ENCODE measurements around the gene L3MBTL1. TPM values are rescaled to one million over a fixed set of nuclear protein-coding genes. Genes with fewer than 3 reads are reported as not detected.

L3MBTL1 gene
- total and polyA plus RNA-seq, 2 donors (not counting 3 experiments of a cell fraction or from before 2014, with no cell fraction given) = 5.2 to 8.2 TPM

DNA sequence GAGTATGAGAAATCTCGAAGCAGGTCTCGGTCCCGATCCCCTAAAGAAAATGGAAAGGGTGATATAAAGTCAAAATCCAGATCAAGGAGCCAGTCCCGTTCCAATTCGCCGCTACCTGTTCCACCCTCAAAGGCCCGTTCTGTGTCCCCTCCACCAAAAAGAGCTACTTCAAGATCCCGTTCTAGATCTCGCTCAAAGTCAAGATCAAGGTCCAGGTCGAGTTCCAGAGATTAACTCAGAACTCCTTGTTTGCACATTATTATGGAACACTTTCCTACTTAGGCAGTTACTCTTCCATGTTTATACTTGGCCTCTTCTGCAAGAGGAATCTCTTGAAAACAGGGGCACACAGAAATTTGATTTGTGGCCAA is 46.7 kb upstream of the L3MBTL1 start:
- no peak overlapping the region for H3K4me2 ChIP-seq (ENCODE audit: insufficient read depth, low read length)
- H3K36me3 ChIP-seq (ENCODE audit: control insufficient read depth in 2 of 2, extremely low read depth in 1 of 2, insufficient read depth in 2 of 2, low read length in 2 of 2) = peaks cover 26 to 52% of the 10 kb centered on the region in 2 experiments
- no peaks in the 10 kb centered on the region for H3K9me3 ChIP-seq (replicated peaks; ENCODE audit: control insufficient read depth, insufficient read depth, low read length)
- H3K4me1 ChIP-seq (ENCODE audit: control insufficient read depth, extremely low read depth, insufficient read depth, low read length) = peaks cover 16% of the 10 kb centered on the region
- peaks cover 29% of the 10 kb centered on the region for H4K20me1 ChIP-seq (replicated peaks; ENCODE audit: control insufficient read depth, extremely low read depth, insufficient read depth, low read length)
- no peak overlapping the region for H3K27ac ChIP-seq (ENCODE audit: insufficient read depth, low read depth, low read length)
- TF ChIP-seq, protein P1, sequence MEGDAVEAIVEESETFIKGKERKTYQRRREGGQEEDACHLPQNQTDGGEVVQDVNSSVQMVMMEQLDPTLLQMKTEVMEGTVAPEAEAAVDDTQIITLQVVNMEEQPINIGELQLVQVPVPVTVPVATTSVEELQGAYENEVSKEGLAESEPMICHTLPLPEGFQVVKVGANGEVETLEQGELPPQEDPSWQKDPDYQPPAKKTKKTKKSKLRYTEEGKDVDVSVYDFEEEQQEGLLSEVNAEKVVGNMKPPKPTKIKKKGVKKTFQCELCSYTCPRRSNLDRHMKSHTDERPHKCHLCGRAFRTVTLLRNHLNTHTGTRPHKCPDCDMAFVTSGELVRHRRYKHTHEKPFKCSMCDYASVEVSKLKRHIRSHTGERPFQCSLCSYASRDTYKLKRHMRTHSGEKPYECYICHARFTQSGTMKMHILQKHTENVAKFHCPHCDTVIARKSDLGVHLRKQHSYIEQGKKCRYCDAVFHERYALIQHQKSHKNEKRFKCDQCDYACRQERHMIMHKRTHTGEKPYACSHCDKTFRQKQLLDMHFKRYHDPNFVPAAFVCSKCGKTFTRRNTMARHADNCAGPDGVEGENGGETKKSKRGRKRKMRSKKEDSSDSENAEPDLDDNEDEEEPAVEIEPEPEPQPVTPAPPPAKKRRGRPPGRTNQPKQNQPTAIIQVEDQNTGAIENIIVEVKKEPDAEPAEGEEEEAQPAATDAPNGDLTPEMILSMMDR (IDR thresholded peaks at IDR 0.05; ENCODE audit: extremely low read depth in 1 of 2, insufficient read depth in 1 of 2, low read depth in 1 of 2, low read length in 2 of 2) = no peak
- no peak for TF ChIP-seq FOS (IDR thresholded peaks at IDR 0.05; ENCODE audit: borderline replicate concordance, insufficient read depth, low read length)
- no peak overlapping the region for H3K4me3 ChIP-seq (replicated peaks in 1 of 3; ENCODE audit: insufficient read depth in 1 of 3, low read depth in 1 of 3, low read length in 3 of 3)
- CTCF ChIA-PET = interaction anchor here (1.0 kb wide), 1 partner anchor 9 kb away, joined by 4 read pairs; no protein-coding TSS in a partner anchor
- no peak overlapping the region for H3K9ac ChIP-seq (replicated peaks; ENCODE audit: extremely low read depth, insufficient read depth, low read length)
- DNase-seq (ENCODE audit: low read depth, low spot score) (no peak), FAIRE-seq (no peak)
- peaks cover 43% of the 10 kb centered on the region for H3K79me2 ChIP-seq (ENCODE audit: control insufficient read depth, insufficient read depth, low read length)
- no peaks in the 10 kb centered on the region for H3K9me1 ChIP-seq (replicated peaks; ENCODE audit: control insufficient read depth, extremely low read depth, insufficient read depth, low read length)
- dilution Hi-C loops (cut with MboI; ENCODE audit: extremely low pct_ligation_motif_present, low sequenced_read_pairs) = no loop called here
- intact Hi-C loops (cut with micrococcal nuclease) = no loop called here
- H3K27me3 ChIP-seq (ENCODE audit: control insufficient read depth in 2 of 2, insufficient read depth in 2 of 2, low read length in 2 of 2) = peaks cover 0 to under 1% of the 10 kb centered on the region in 2 experiments
- POLR2A ChIA-PET = no interaction called here
- BruUV-seq (replicated peaks) = no TSS peak
- H2AFZ ChIP-seq (ENCODE audit: low read depth, low read length) = no peak overlapping the region

DNA sequence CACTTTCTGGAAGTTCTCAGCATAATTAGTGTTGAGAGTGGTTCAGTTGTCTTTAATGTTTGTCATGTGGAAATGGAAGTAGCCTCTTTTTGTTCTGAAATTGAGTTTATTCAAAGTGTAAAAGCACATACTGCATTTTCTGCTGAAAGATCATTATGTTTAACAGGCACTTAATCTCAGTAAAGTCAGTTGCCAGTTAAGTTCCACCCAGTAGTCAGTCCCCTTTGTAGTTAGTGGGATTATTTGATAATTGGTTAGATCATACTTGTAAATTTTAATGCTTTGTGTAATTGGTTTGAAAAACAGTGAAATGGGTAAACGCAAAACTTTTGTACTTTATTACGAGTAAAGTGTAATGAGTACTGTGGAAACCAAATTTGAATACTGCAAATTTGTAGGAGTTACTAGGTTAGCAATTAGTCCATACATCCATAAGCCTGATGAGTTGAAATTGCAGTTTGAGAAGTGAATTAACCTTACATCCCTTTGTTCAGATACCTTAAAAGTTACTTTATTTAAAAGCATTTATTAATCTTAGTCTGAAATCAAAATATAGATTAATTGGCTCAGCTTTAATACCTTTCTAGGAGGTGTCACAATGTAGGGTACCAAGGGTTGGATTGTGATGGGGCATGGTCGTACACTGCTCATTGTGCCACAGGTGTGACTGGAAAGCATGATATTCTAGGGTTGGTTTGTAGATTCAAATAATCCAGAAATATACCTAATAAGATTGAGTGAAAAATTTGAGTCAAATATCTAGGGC is 45.4 kb upstream of the L3MBTL1 start:
- Histone ChIP-seq H3K79me2 (ENCODE audit: control insufficient read depth, insufficient read depth, low read length) (peaks cover 43% of the 10 kb centered on the region), H3K27ac (ENCODE audit: insufficient read depth, low read depth, low read length) (no peak overlapping the region), H3K9me3 (replicated peaks; ENCODE audit: control insufficient read depth, insufficient read depth, low read length) (no peaks in the 10 kb centered on the region), H3K9ac (replicated peaks; ENCODE audit: extremely low read depth, insufficient read depth, low read length) (no peak overlapping the region), H3K4me2 (ENCODE audit: insufficient read depth, low read length) (no peak overlapping the region), H2AFZ (ENCODE audit: low read depth, low read length) (no peak overlapping the region), H3K36me3 (ENCODE audit: control insufficient read depth in 2 of 2, extremely low read depth in 1 of 2, insufficient read depth in 2 of 2, low read length in 2 of 2) (peaks cover 26 to 54% of the 10 kb centered on the region in 2 experiments), H3K4me1 (ENCODE audit: control insufficient read depth, extremely low read depth, insufficient read depth, low read length) (peaks cover 13% of the 10 kb centered on the region), H3K27me3 (ENCODE audit: control insufficient read depth in 2 of 2, insufficient read depth in 2 of 2, low read length in 2 of 2) (no peaks in the 10 kb centered on the region), H4K20me1 (replicated peaks; ENCODE audit: control insufficient read depth, extremely low read depth, insufficient read depth, low read length) (peaks cover 29% of the 10 kb centered on the region), H3K9me1 (replicated peaks; ENCODE audit: control insufficient read depth, extremely low read depth, insufficient read depth, low read length) (no peaks in the 10 kb centered on the region), H3K4me3 (replicated peaks in 1 of 3; ENCODE audit: insufficient read depth in 1 of 3, low read depth in 1 of 3, low read length in 3 of 3) (no peak overlapping the region)
- no TSS peak for BruUV-seq (replicated peaks)
- ChIA-PET POLR2A (no interaction called here), CTCF (no interaction called here)
- FAIRE-seq = no peak
- dilution Hi-C loops (cut with MboI; ENCODE audit: extremely low pct_ligation_motif_present, low sequenced_read_pairs) (no loop called here), intact Hi-C loops (cut with micrococcal nuclease) (no loop called here)
- DNase-seq (ENCODE audit: low read depth, low spot score) = no peak
- TF ChIP-seq POLR2A (IDR thresholded peaks at IDR 0.05; ENCODE audit: low read depth, low read length) (no peak), GATA2 (IDR thresholded peaks at IDR 0.05; ENCODE audit: insufficient read depth, insufficient read length, low read depth, low read length) (no peak), POLR2AphosphoS5 (IDR thresholded peaks at IDR 0.05; ENCODE audit: insufficient read depth, low read depth, low read length) (no peak), MYC (IDR thresholded peaks at IDR 0.05; ENCODE audit: low read depth, low read length) (no peak), JUN (IDR thresholded peaks at IDR 0.05; ENCODE audit: borderline replicate concordance, insufficient read depth, insufficient read length, low read depth) (no peak), FOS (IDR thresholded peaks at IDR 0.05; ENCODE audit: borderline replicate concordance, insufficient read depth, low read length) (no peak), EZH2 (IDR thresholded peaks at IDR 0.05; ENCODE audit: borderline replicate concordance, low read depth, low read length, severe bottlenecking) (no peak)
- TF ChIP-seq, protein P1 (IDR thresholded peaks at IDR 0.05; ENCODE audit: extremely low read depth in 1 of 2, insufficient read depth in 1 of 2, low read depth in 1 of 2, low read length in 2 of 2) = no peak
- TF ChIP-seq, protein P2, sequence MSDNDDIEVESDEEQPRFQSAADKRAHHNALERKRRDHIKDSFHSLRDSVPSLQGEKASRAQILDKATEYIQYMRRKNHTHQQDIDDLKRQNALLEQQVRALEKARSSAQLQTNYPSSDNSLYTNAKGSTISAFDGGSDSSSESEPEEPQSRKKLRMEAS (IDR thresholded peaks at IDR 0.05; ENCODE audit: insufficient read depth, insufficient read length) = no peak
